Neural cell (in vitro differentiated cells): ENCODE measurements around the gene TRIM68. TPM values are rescaled to one million over a fixed set of nuclear protein-coding genes. Genes with fewer than 3 reads are reported as not detected.

Source experiments
- H2AFZ ChIP-seq: fragments of 200-600, 300-800 bp; sonication (generic), shearing (Covaris generic); 2 replicates; pipeline ENCODE4 v1.6.0; 2014; ENCODE audit warnings: low read depth, mild to moderate bottlenecking, antibody characterized with exemption, low read length, moderate library complexity
- H3F3A ChIP-seq: fragments of 200-600 bp; shearing (Covaris generic); 2 replicates; pipeline ENCODE4 v1.6.1; 2016; ENCODE audit warnings: mild to moderate bottlenecking, moderate library complexity, mixed read lengths, antibody characterized with exemption, low read length; ENCODE audit not compliant: insufficient read depth, poor library complexity, severe bottlenecking
- H3K27ac ChIP-seq: fragments of 200-600, 300-800 bp; sonication (generic), shearing (Covaris generic); 2 replicates; pipeline ENCODE4 v1.5.1; 2014; ENCODE audit warnings: mild to moderate bottlenecking, low read length, moderate library complexity
- H3K27me3 ChIP-seq: fragments of 300-800, 200-600 bp; sonication (generic), shearing (Covaris generic); 2 replicates; pipeline ENCODE4 v1.6.0; 2014; ENCODE audit warnings: mild to moderate bottlenecking, low read depth, low read length, moderate library complexity; ENCODE audit not compliant: insufficient read depth
- H3K36me3 ChIP-seq: fragments of 300-800, 200-600 bp; sonication (generic), shearing (Covaris generic); 2 replicates; pipeline ENCODE4 v1.5.1; 2014; ENCODE audit warnings: mild to moderate bottlenecking, antibody characterized with exemption, low read length, moderate library complexity; ENCODE audit not compliant: insufficient read depth
- H3K4me2 ChIP-seq: fragments of 300-800, 200-600 bp; sonication (generic), shearing (Covaris generic); 2 replicates; pipeline ENCODE4 v1.6.0; 2014; ENCODE audit warnings: mild to moderate bottlenecking, low read length
- H3K4me3 ChIP-seq: fragments of 300-800, 200-600 bp; sonication (generic), shearing (Covaris generic); 2 replicates; pipeline ENCODE4 v1.5.1; 2014; ENCODE audit warnings: mild to moderate bottlenecking, low read length, moderate library complexity
- H3K79me2 ChIP-seq: fragments of 200-600 bp; shearing (Covaris generic); replicated peaks from 2 replicates; pipeline ENCODE4 v1.6.0; 2014; ENCODE audit warnings: mild to moderate bottlenecking, low read length, moderate library complexity; ENCODE audit not compliant: insufficient read depth
- H3K9ac ChIP-seq: fragments of 300-800, 200-600 bp; sonication (generic), shearing (Covaris generic); 2 replicates; pipeline ENCODE4 v1.6.1; 2016; ENCODE audit warnings: mild to moderate bottlenecking, low read length, mixed read lengths
- H3K9me2 ChIP-seq: fragments of 200-600 bp; shearing (Covaris generic); 2 replicates; pipeline ENCODE4 v1.6.1; 2016; ENCODE audit warnings: mild to moderate bottlenecking, low read length, mixed read lengths; ENCODE audit not compliant: insufficient read depth
- H3K9me3 ChIP-seq: fragments of 200-600, 300-800 bp; sonication (generic), shearing (Covaris generic); 2 replicates; pipeline ENCODE4 v1.6.1; 2016; ENCODE audit warnings: mild to moderate bottlenecking, mixed run types, low read length, moderate library complexity, mixed read lengths
- H4K20me1 ChIP-seq: fragments of 200-600 bp; shearing (Covaris generic); 2 replicates; pipeline ENCODE4 v1.6.1; 2016; ENCODE audit warnings: mild to moderate bottlenecking, mixed run types; ENCODE audit not compliant: insufficient read depth
- CTCF ChIP-seq: fragments of 450-650 bp; IDR thresholded peaks from 2 replicates; pipeline ENCODE4 v1.5.1; 2014; ENCODE audit warnings: antibody characterized with exemption, mild to moderate bottlenecking, moderate library complexity; ENCODE audit not compliant: poor library complexity, severe bottlenecking
- EP300 ChIP-seq: fragments of 450-650 bp; conservative IDR thresholded peaks from 2 replicates; pipeline ENCODE4 v1.6.1; 2014; ENCODE audit warnings: antibody characterized with exemption, mild to moderate bottlenecking, moderate library complexity; ENCODE audit not compliant: poor library complexity, severe bottlenecking
- EZH2 ChIP-seq: fragments of 200-600, 300-800 bp; shearing (Covaris generic), sonication (generic); IDR thresholded peaks from 2 replicates; pipeline ENCODE4 v1.6.1; 2014; ENCODE audit warnings: antibody characterized with exemption, low read length, borderline replicate concordance, mild to moderate bottlenecking; ENCODE audit not compliant: insufficient read depth, poor library complexity, severe bottlenecking
- MXI1 ChIP-seq: fragments of 450-650 bp; conservative IDR thresholded peaks from 2 replicates; pipeline ENCODE4 v1.6.1; 2014; ENCODE audit warnings: antibody characterized with exemption, mild to moderate bottlenecking; ENCODE audit not compliant: poor library complexity, severe bottlenecking
- POLR2AphosphoS5 ChIP-seq: IDR thresholded peaks from 2 replicates; pipeline ENCODE4 v1.6.1; 2012
- RAD21 ChIP-seq: fragments of 450-650 bp; conservative IDR thresholded peaks from 2 replicates; pipeline ENCODE4 v1.6.1; 2014; ENCODE audit warnings: antibody characterized with exemption, mild to moderate bottlenecking, moderate library complexity
- REST ChIP-seq: IDR thresholded peaks from 2 replicates; pipeline ENCODE4 v1.6.1; 2012; ENCODE audit warnings: borderline replicate concordance
- SMC3 ChIP-seq: fragments of 450-650 bp; conservative IDR thresholded peaks from 2 replicates; pipeline ENCODE4 v1.6.1; 2014; ENCODE audit warnings: antibody characterized with exemption, mild to moderate bottlenecking, moderate library complexity; ENCODE audit not compliant: poor library complexity
- TAF1 ChIP-seq: IDR thresholded peaks from 2 replicates; pipeline ENCODE4 v1.6.1; 2012; ENCODE audit warnings: low read depth
- polyA plus RNA-seq: library from polyadenylated mRNA; depleted of rRNA; stranded (reverse); fragments of >200 nt; gene quantifications from 2 replicates; pipeline ENCODE4 v1.2.3, GENCODE V29; 2014

TRIM68 gene
- polyA plus RNA-seq, 1 donor from 2014 or later: 15.3 TPM

GRCh38 chr11:4565371-4565770 is 42.7 kb downstream of the TRIM68 start:
- TF ChIP-seq SMC3: no peak
- TF ChIP-seq EZH2: no peak
- TF ChIP-seq REST: no peak
- no peaks in the 10 kb centered on the region for H3F3A ChIP-seq
- no peaks in the 10 kb centered on the region for H3K27me3 ChIP-seq
- H3K9ac ChIP-seq: no peak overlapping the region
- H3K4me2 ChIP-seq: no peak overlapping the region
- no peak overlapping the region for H2AFZ ChIP-seq
- H3K4me3 ChIP-seq: no peak overlapping the region
- H3K9me3 ChIP-seq: no peaks in the 10 kb centered on the region
- no peak overlapping the region for H3K27ac ChIP-seq
- H3K36me3 ChIP-seq: no peaks in the 10 kb centered on the region
- H4K20me1 ChIP-seq: no peaks in the 10 kb centered on the region
- H3K9me2 ChIP-seq: no peaks in the 10 kb centered on the region
- no peaks in the 10 kb centered on the region for H3K79me2 ChIP-seq

- no peaks in the 10 kb centered on the region for H3K9me3 ChIP-seq
- no peaks in the 10 kb centered on the region for H3K27me3 ChIP-seq
- H3K4me2 ChIP-seq: no peak overlapping the region
- H3K79me2 ChIP-seq: no peaks in the 10 kb centered on the region
- no peaks in the 10 kb centered on the region for H3K9me2 ChIP-seq
- H3K4me3 ChIP-seq: no peak overlapping the region
- H3F3A ChIP-seq: no peaks in the 10 kb centered on the region
- H3K36me3 ChIP-seq: no peaks in the 10 kb centered on the region
- H2AFZ ChIP-seq: no peak overlapping the region
- TF ChIP-seq TAF1 (no peak), SMC3 (no peak), RAD21 (no peak), EZH2 (no peak), MXI1 (no peak), CTCF (no peak), REST (no peak), EP300 (no peak), POLR2AphosphoS5 (no peak)
- H3K9ac ChIP-seq: no peak overlapping the region
- no peaks in the 10 kb centered on the region for H4K20me1 ChIP-seq
- no peak overlapping the region for H3K27ac ChIP-seq
Observed at GRCh38 chr11:4560467-4560866, 47.6 kb downstream of the TRIM68 start.
